CD4-positive, alpha-beta T cell treated with Interleukin-4 for 1 hour (primary cell): ENCODE data around the gene SCN10A.

Experiments
- DNase-seq, 2 donors: peaks; one replicate each; pipeline ENCODE4 v3.0.0-alpha.2; 2020 to 2022

SCN10A gene

GRCh38 chr3:38649500-38650247, 166.3 kb downstream of the SCN10A start, which contains the start of gene SCN5A:
Gene SCN5A (minus strand): TSS chr3:38649687. CDS start chr3:38633307, 16,380 bp downstream.
- DNase-seq, result peak; percentile 41 to 63

GRCh38 chr3:38648659-38649499, 167.1 kb downstream of the SCN10A start:
- DNase-seq, result no peak

GRCh38 chr3:38648024-38648658, 167.9 kb downstream of the SCN10A start:
- no peak for DNase-seq

- no peak for DNase-seq
Observed at GRCh38 chr3:38647217-38647970, 168.6 kb downstream of the SCN10A start.
